Endometrial microvascular endothelial cells (primary cell): ENCODE measurements around the gene ADAMTS18. TPM values are rescaled to one million over a fixed set of nuclear protein-coding genes. Genes with fewer than 3 reads are reported as not detected.

Experiments used
- in situ Hi-C: cut with HindIII; loops from 2 replicates; pipeline ENCODE4 v1.10.0; 2017; ENCODE audit warnings: low sequenced_read_pairs, low pct_unique_long_range_greater_than_20kb; ENCODE audit errors: inconsistent ontology term
- total RNA-seq: library from RNA; depleted of rRNA; stranded (reverse); fragments of >200 nt; gene quantifications from one replicate; pipeline ENCODE4 v1.2.3, GENCODE V29; 2015; ENCODE audit errors: inconsistent ontology term

Gene ADAMTS18
- total RNA-seq, 1 donor from 2014 or later = 9.8 TPM

DNA sequence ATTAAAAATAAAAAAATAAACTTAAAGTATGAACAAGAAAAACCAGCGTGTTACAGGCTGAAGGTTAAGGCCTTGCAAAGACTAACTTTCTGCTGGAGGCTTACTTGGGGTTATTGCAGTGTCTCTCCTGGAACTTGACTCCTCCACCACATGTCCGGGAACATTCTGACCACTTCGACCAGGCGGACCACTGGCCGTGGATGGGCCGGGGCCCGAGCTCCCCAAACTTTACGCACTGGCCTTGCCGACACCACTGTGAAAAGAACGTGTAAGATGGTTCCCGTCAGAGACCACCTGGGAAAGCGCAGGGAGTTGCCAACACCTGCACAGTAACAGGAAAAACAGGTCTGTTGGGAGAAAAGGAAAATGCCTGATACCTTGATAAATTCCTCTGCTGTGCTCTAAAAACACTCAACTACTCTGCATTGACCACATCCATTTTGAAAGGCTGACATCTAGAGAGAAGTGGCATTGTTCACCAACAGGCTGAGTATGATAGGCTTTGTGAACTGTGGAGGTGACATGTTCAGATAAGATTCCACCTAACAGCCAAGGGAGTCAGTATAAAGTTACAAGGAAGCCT, 99.1 kb downstream of the ADAMTS18 start:
- in situ Hi-C loops = no loop called here

GRCh38 chr16:77332792-77333191, 102.0 kb downstream of the ADAMTS18 start:
- in situ Hi-C loops = no loop called here

- in situ Hi-C loops = no loop called here
Measured at GRCh38 chr16:77331802-77332586, 102.8 kb downstream of the ADAMTS18 start.

GRCh38 chr16:77331043-77331442, 103.8 kb downstream of the ADAMTS18 start:
- in situ Hi-C loops = no loop called here

GRCh38 chr16:77330332-77331042, 104.3 kb downstream of the ADAMTS18 start:
- in situ Hi-C loops = no loop called here

- in situ Hi-C loops = no loop called here
Measured at GRCh38 chr16:77328768-77329167, 106.1 kb downstream of the ADAMTS18 start.

DNA sequence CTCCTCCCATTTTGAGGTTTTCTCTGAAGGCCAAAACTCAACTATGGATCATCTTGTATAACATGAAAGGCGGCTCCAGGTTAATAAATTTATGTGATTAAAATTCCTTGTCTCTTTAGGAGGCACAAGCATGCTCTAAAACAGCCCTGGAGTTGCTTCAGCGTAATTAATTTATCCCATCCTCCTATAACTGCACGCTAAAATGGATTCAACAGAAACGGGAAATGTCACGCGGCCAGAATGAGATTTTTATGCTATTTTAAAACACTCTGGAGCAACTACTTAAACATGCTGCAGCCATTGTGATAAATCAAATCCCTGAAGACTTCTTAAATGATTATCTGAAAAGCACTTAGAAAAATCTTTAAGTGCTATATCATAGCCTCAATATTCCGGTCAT, 106.6 kb downstream of the ADAMTS18 start:
- in situ Hi-C loops = no loop called here

- in situ Hi-C loops = no loop called here
Measured at GRCh38 chr16:77327717-77328116, 107.1 kb downstream of the ADAMTS18 start.

GRCh38 chr16:77324729-77325128, 110.1 kb downstream of the ADAMTS18 start:
- in situ Hi-C loops = no loop called here

DNA sequence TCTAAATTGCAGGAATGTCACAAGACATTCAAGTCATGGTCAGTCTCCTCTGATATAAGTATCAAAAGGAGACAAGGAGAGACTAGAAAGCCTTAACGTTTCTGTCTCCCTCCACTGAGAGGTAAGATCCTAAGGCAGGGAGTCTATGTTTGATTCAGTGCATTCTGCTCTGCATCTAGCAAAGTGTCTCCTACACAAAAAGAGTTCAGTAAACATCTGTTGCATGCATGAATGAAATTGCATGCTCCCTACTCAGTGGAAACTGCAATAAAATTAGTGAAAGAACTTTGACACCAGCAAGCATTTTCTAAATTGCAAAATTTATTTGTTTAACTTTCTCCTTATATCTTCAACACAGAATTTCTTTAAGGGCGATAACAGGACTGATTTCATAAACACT, 111.1 kb downstream of the ADAMTS18 start:
- in situ Hi-C loops = no loop called here

GRCh38 chr16:77322757-77323156, 112.1 kb downstream of the ADAMTS18 start:
- in situ Hi-C loops = no loop called here

DNA sequence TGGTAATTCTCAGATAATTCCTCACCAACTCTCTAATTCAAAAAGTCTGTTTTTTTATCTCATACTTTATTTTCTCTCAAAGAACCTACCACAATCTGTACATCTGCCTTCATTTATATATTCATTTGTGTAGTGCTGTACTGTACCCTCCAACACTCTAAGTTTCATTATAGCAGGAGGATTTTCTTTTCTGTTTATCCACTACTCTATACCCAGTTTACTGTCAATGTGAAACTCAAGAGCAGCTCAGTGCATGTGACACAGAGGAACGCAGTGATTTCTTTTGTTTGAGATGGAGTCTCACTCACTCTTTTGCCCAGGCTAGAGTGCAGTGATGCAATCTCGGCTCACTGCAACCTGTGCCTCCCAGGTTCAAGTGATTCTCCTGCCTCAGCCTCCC, 117.8 kb downstream of the ADAMTS18 start:
- in situ Hi-C loops = no loop called here

DNA sequence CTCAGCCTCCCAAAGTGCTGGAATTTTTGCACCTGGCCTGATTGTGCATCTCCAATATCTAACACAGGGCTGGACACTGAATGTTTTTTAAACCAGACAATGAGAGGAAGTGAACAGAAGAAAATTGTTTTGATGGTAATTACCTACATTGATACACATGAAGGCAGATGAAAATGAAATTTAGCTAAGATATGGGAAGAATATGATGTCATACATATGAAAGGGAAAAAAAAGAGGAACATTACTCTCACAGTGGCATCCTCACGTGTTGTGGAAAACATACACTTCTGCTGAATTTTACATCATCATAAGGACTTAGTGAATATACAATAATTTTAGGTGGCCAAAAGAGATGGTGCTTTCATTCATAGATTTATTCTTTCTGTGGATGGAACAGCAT, 124.0 kb downstream of the ADAMTS18 start:
- in situ Hi-C loops = no loop called here

DNA sequence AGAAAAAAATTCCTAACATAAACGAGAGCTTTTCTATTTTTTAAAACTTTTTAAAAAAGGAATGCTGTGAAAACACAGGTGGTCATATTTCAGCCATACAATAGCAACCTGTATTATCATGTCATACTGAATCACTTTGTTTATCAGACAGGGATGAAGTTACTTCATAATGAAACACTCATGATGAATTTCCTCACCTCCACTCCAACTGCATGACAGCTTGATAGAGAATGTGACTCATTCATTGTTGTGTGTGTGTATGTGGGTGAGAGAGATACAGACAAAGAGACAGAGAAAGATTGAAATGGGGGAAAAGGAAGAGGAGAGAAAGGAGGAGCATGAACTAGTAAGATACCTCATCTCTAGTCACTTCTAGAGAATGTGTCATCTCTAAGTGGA, 126.7 kb downstream of the ADAMTS18 start:
- in situ Hi-C loops = no loop called here

GRCh38 chr16:77307426-77308162, 127.2 kb downstream of the ADAMTS18 start:
- in situ Hi-C loops = no loop called here

- in situ Hi-C loops = no loop called here
Measured at GRCh38 chr16:77306075-77306474, 128.8 kb downstream of the ADAMTS18 start.

DNA sequence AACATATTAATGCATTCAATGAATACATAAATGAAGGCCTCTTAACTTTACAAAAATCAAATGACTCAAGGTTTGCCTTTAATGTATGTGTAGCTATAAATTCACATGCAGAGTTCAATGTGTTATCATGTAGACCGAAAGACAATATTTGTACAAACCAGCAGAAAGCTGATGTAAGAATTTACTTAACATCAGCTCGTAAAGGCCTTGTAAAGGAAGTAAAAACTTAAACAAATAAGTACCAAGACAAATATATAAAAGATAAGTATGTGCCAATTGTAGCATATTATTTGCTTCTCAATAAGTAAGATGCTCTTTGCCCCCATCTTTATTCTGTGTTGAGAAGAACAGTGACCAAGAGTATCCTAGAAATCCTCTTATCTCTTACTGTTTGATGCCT, 130.0 kb downstream of the ADAMTS18 start:
- in situ Hi-C loops = no loop called here

DNA sequence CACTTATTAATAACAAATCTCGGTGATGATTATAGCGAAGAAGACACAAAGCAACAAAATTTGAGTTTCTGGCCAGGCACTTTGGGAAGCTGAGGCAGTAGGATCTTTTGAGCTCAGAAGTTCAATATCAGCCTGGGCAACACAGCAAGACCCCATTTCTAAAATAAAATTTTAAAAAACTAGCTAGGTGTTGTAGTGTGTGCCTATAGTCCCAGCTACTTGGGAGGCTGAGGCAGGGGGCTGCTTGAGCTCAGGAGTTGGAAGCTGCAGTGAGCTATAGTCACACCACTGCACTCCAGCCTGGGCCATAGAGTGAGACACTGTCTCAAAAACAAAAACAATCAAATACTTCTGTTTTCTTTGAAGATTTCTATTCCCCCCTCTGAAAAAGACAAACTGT, 130.7 kb downstream of the ADAMTS18 start:
- in situ Hi-C loops = no loop called here

- in situ Hi-C loops = no loop called here
Measured at GRCh38 chr16:77302674-77303073, 132.2 kb downstream of the ADAMTS18 start.
